Mammary microvascular endothelial cell (primary cell): Measurements from ENCODE around the gene OR2T8. TPM values are rescaled to one million over a fixed set of nuclear protein-coding genes. Genes with fewer than 3 reads are reported as not detected.

Source experiments
- total RNA-seq: library from RNA; depleted of rRNA; stranded (reverse); fragments of >200 nt; gene quantifications from 2 replicates; pipeline ENCODE4 v1.2.3, GENCODE V29; 2015

OR2T8 gene
- not detected in 2 replicates for total RNA-seq

GRCh38 chr1:247919952-247920351, at the start of gene OR2T8:
OR2T8 (plus strand) TSS chr1:247920252; CDS start chr1:247921018, 766 bp downstream.

GRCh38 chr1:247895163-247895637, 24.9 kb upstream of the OR2T8 start, which contains the start of gene OR2W3:
OR2W3 (plus strand) TSS chr1:247895587; CDS start chr1:247895587, 0 bp downstream.

GRCh38 chr1:247924868-247925267, 4.8 kb downstream of the OR2T8 start, which contains the start of gene OR2AJ1:
OR2AJ1 (plus strand) TSS chr1:247924889; CDS start chr1:247933769, 8,880 bp downstream.

GRCh38 chr1:247948558-247948957, 28.5 kb downstream of the OR2T8 start, which contains the start of gene OR2L8:
OR2L8 (plus strand) TSS chr1:247948858; CDS start chr1:247948858, 0 bp downstream.

GRCh38 chr1:247964933-247965332, 44.9 kb downstream of the OR2T8 start, which contains the start of gene OR2AK2:
OR2AK2 (plus strand) TSS chr1:247965233; CDS start chr1:247965377, 144 bp downstream.

Other genes with a start within 250 kb of the OR2T8 start
- gene OR13G1, start 240.5 kb upstream of the OR2T8 start, total RNA-seq, result not detected in 2 replicates
- not detected in 2 replicates for gene OR6F1, start 203.6 kb upstream of the OR2T8 start, total RNA-seq
- gene OR14K1, start 181.6 kb upstream of the OR2T8 start, total RNA-seq, result not detected in 2 replicates
- gene OR14A2, start 172.1 kb upstream of the OR2T8 start, total RNA-seq, result not detected in 2 replicates
- gene OR1C1, start 159.7 kb upstream of the OR2T8 start, total RNA-seq, result not detected in 2 replicates
- not detected in 2 replicates for gene OR14A16, start 96.1 kb upstream of the OR2T8 start, total RNA-seq
- gene OR11L1, start 78.4 kb upstream of the OR2T8 start, total RNA-seq, result not detected in 2 replicates
- gene TRIM58, start 63.1 kb upstream of the OR2T8 start, total RNA-seq, result 0.33 and 0.34 TPM in 2 replicates
- gene OR2W3, start 24.7 kb upstream of the OR2T8 start, total RNA-seq, result not detected in 2 replicates
- not detected in 2 replicates for gene OR2AJ1, start 4.6 kb downstream of the OR2T8 start, total RNA-seq
- not detected in 2 replicates for gene OR2L8, start 28.6 kb downstream of the OR2T8 start, total RNA-seq
- gene OR2AK2, start 45.0 kb downstream of the OR2T8 start, total RNA-seq, result not detected in 2 replicates
- not detected in 2 replicates for gene OR2L5, start 93.4 kb downstream of the OR2T8 start, total RNA-seq
- gene OR2L2, start 109.8 kb downstream of the OR2T8 start, total RNA-seq, result not detected in 2 replicates
- gene OR2L3, start 126.6 kb downstream of the OR2T8 start, total RNA-seq, result not detected in 2 replicates
- not detected in 2 replicates for gene OR2L13, start 174.9 kb downstream of the OR2T8 start, total RNA-seq
- not detected in 2 replicates for gene OR2M5, start 224.9 kb downstream of the OR2T8 start, total RNA-seq